Fibroblast of lung (primary cell): ENCODE measurements around the gene STK4.

Source experiments
- EZH2 ChIP-seq: IDR thresholded peaks from 2 replicates; pipeline ENCODE4 v1.5.1; 2012; ENCODE audit warnings: low read length, control low read depth, mild to moderate bottlenecking; ENCODE audit errors: missing control alignments
- TF ChIP-seq, protein P1 (sequence below), 2 donors: IDR thresholded peaks in 1 of 2; conservative IDR thresholded peaks in 1 of 2; 1 replicate in 1 of 2; 2 replicates in 1 of 2; pipeline ENCODE4 v1.5.1; 2011 to 2012; ENCODE audit warnings: low read length in 2 of 2, control low read depth in 1 of 2, inconsistent platforms in 1 of 2, low read depth in 1 of 2, mild to moderate bottlenecking in 1 of 2

DNA sequence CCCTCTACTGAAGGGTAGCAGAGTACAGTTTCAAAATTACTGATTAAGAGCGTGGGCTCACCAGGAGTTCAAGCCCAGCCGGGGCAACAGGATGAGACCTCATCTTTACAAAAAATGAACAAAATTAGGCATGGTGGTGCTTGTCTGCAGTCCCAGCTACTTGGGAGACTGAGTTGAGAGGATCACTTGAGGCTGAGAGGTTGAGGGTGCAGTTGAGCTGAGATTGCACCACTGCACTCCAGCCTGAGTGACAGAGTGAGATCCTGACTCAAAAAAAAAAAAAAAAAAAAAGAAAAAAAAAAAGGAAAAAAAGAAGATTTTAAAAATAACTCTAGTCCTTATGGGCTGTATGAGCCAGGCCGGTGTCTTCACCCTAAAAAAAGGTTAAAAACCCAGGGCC is 37.7 kb upstream of the STK4 start:
- TF ChIP-seq, protein P1, sequence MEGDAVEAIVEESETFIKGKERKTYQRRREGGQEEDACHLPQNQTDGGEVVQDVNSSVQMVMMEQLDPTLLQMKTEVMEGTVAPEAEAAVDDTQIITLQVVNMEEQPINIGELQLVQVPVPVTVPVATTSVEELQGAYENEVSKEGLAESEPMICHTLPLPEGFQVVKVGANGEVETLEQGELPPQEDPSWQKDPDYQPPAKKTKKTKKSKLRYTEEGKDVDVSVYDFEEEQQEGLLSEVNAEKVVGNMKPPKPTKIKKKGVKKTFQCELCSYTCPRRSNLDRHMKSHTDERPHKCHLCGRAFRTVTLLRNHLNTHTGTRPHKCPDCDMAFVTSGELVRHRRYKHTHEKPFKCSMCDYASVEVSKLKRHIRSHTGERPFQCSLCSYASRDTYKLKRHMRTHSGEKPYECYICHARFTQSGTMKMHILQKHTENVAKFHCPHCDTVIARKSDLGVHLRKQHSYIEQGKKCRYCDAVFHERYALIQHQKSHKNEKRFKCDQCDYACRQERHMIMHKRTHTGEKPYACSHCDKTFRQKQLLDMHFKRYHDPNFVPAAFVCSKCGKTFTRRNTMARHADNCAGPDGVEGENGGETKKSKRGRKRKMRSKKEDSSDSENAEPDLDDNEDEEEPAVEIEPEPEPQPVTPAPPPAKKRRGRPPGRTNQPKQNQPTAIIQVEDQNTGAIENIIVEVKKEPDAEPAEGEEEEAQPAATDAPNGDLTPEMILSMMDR (conservative IDR thresholded peaks at IDR 0.05 in 1 of 2, IDR thresholded peaks at IDR 0.05 in 1 of 2; ENCODE audit: low read depth in 1 of 2, low read length in 2 of 2): no peak
- no peak for TF ChIP-seq EZH2
